Measurements from ENCODE around the gene DMD. TPM values are rescaled to one million over a fixed set of nuclear protein-coding genes. Genes with fewer than 3 reads are reported as not detected.

The DMD gene
- total and polyA plus RNA-seq, 2 of the 13 experiments (the other 11 are each of a cell fraction or from before 2014, with no cell fraction given) = 17.6 to 25.9 TPM

DNA sequence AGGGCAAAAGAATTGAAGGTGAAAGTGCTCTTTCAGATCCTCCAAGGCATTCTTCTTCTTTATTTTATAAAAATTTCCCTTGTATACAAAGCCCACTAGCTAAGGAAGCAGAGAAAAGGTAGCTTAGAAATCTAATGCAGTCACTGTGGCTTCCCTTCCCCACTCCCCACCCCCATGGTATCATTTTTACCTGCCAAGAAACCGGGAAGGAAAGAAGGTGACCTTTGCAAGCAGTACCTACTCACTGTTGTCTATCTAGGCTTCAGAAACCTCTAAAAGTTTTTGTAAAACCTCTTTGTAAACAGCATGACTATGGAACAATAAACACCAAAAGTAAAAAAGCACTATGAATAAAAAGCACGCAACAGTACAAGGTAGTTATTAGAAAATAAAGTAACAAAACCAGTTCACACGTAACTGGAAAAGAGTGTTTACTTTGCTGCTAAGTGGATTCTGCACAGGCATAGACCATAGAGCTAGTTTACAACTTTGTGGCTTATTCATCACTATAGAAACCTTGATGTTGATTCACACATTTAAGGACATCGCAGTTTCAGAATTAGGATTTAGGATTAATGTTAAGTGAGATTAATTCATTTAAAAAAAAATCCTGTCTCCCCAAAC lies 2029.9 kb downstream of the DMD start (continued):
- TF ChIP-seq, protein P1, sequence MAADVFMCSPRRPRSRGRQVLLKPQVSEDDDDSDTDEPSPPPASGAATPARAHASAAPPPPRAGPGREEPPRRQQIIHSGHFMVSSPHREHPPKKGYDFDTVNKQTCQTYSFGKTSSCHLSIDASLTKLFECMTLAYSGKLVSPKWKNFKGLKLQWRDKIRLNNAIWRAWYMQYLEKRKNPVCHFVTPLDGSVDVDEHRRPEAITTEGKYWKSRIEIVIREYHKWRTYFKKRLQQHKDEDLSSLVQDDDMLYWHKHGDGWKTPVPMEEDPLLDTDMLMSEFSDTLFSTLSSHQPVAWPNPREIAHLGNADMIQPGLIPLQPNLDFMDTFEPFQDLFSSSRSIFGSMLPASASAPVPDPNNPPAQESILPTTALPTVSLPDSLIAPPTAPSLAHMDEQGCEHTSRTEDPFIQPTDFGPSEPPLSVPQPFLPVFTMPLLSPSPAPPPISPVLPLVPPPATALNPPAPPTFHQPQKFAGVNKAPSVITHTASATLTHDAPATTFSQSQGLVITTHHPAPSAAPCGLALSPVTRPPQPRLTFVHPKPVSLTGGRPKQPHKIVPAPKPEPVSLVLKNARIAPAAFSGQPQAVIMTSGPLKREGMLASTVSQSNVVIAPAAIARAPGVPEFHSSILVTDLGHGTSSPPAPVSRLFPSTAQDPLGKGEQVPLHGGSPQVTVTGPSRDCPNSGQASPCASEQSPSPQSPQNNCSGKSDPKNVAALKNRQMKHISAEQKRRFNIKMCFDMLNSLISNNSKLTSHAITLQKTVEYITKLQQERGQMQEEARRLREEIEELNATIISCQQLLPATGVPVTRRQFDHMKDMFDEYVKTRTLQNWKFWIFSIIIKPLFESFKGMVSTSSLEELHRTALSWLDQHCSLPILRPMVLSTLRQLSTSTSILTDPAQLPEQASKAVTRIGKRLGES (CRISPR knock-in tag; IDR thresholded peaks at IDR 0.05; ENCODE audit: borderline replicate concordance) = no peak
- no peak for TF ChIP-seq PHF8 (CRISPR knock-in tag; IDR thresholded peaks at IDR 0.05)
- TF ChIP-seq ZKSCAN1 (IDR thresholded peaks at IDR 0.05; ENCODE audit: low read length) = no peak

DNA sequence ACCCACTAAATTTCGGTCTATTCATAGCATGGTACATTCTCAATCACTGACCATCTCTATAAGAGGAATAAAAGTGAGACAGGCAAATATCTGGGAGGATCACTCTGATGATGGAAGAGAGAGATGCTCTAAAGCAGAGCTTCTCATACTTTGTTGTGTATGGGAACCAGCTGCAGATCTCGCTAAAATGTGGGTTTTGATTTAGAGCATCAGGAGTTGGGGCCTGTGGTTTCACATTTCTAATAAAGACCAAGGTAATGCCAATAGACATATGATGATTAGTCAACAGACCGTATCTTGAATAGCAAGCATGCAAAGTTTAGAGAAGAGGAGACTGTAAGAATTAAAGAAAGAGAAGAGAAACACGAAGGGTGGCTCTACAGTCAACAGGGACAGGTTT lies 2032.1 kb downstream of the DMD start:
- CTCF ChIA-PET (ENCODE audit: low intra/inter-chr PET ratio, low total read pairs) = no interaction called here
- in situ Hi-C loops (cut with HindIII; ENCODE audit: extremely low pct_ligation_motif_present, low pct_unique_long_range_greater_than_20kb) = no loop called here
- Histone ChIP-seq H3K9ac (ENCODE audit: insufficient read depth, low read depth, low read length) (no peak overlapping the region), H3K27me3 (ENCODE audit: control insufficient read depth in 1 of 2, insufficient read depth in 2 of 2, low read length in 2 of 2) (no peaks in the 10 kb centered on the region), H2AFZ (ENCODE audit: low read length) (no peak overlapping the region), H3K4me3 (replicated peaks in 1 of 3; ENCODE audit: insufficient read depth in 1 of 3, low read depth in 2 of 3, low read length in 3 of 3) (no peak overlapping the region), H3K4me1 (ENCODE audit: insufficient read depth, low read length) (no peaks in the 10 kb centered on the region), H3K4me2 (ENCODE audit: low read depth, low read length) (no peak overlapping the region), H3K79me2 (ENCODE audit: insufficient read depth, low read length) (no peaks in the 10 kb centered on the region), H3K36me3 (replicated peaks in 1 of 2; ENCODE audit: control insufficient read depth in 1 of 2, insufficient read depth in 2 of 2, low read length in 2 of 2) (peaks cover 1 to 16% of the 10 kb centered on the region in 2 experiments; a peak in 3 of 5 replicates), H4K20me1 (ENCODE audit: insufficient read depth, low read length) (no peaks in the 10 kb centered on the region), H3K27ac (ENCODE audit: extremely low read length, insufficient read depth, low read length) (no peak overlapping the region), H3K9me3 (ENCODE audit: low read length) (no peaks in the 10 kb centered on the region)
- POLR2A ChIA-PET = no interaction called here
- TF ChIP-seq STAG1 (CRISPR knock-in tag; IDR thresholded peaks at IDR 0.05) = no peak
- TF ChIP-seq HDAC6 (IDR thresholded peaks at IDR 0.05; ENCODE audit: low read depth, low read length) = no peak
- no peak for TF ChIP-seq NFE2L2 (IDR thresholded peaks at IDR 0.05; ENCODE audit: low read length)
- no peak for TF ChIP-seq ZNF713 (CRISPR knock-in tag; IDR thresholded peaks at IDR 0.05)
- TF ChIP-seq MED1 (CRISPR knock-in tag; IDR thresholded peaks at IDR 0.05) = no peak
- no peak for TF ChIP-seq JDP2 (CRISPR knock-in tag; IDR thresholded peaks at IDR 0.05; ENCODE audit: borderline replicate concordance)
- WGBS (ENCODE audit: low lambda C conversion rate) = 93% methylated on average over 4 of the region's 4 CpGs
- DNase-seq (ENCODE audit: low spot score) (no peak), FAIRE-seq (no peak), ATAC-seq (no peak)
- BruUV-seq (replicated peaks) = no TSS peak
- intact Hi-C loops (cut with micrococcal nuclease; ENCODE audit: unreplicated experiment) = no loop called here

All from HepG2 (cell line).